Ecto neural progenitor cell (in vitro differentiated cells): Measurements from ENCODE around the gene CCDC148.

ENCODE experiments used
- DNase-seq: peaks from one replicate; pipeline ENCODE4 v3.0.0-alpha.2; 2018; ENCODE audit warnings: low spot score

The CCDC148 gene

GRCh38 chr2:158153270-158154015 is 303.1 kb downstream of the CCDC148 start:
- no peak for DNase-seq

GRCh38 chr2:158144914-158145625 is 311.5 kb downstream of the CCDC148 start:
- DNase-seq: no peak

GRCh38 chr2:158143703-158144360 is 312.7 kb downstream of the CCDC148 start:
- DNase-seq: no peak

- DNase-seq: no peak
Observed at GRCh38 chr2:158142568-158143332, 313.8 kb downstream of the CCDC148 start.

- no peak for DNase-seq
Observed at GRCh38 chr2:158142165-158142564, 314.4 kb downstream of the CCDC148 start.

- no peak for DNase-seq
Observed at GRCh38 chr2:158140201-158140600, 316.4 kb downstream of the CCDC148 start.

GRCh38 chr2:158138255-158138654 is 318.3 kb downstream of the CCDC148 start:
- DNase-seq: no peak

- DNase-seq: no peak
Observed at GRCh38 chr2:158135096-158135495, 321.5 kb downstream of the CCDC148 start.

- DNase-seq: no peak
Observed at GRCh38 chr2:158134655-158135054, 321.9 kb downstream of the CCDC148 start.

- DNase-seq: no peak
Observed at GRCh38 chr2:158134055-158134454, 322.5 kb downstream of the CCDC148 start.

- DNase-seq: no peak
Observed at GRCh38 chr2:158131919-158132566, 324.5 kb downstream of the CCDC148 start.

GRCh38 chr2:158131483-158131912 is 325.1 kb downstream of the CCDC148 start:
- DNase-seq: no peak

GRCh38 chr2:158130832-158131473 is 325.6 kb downstream of the CCDC148 start:
- no peak for DNase-seq

GRCh38 chr2:158129037-158129436 is 327.5 kb downstream of the CCDC148 start:
- no peak for DNase-seq

GRCh38 chr2:158128168-158128973 is 328.2 kb downstream of the CCDC148 start:
- no peak for DNase-seq

- DNase-seq: no peak
Observed at GRCh38 chr2:158127380-158127804, 329.2 kb downstream of the CCDC148 start.

GRCh38 chr2:158125756-158126498 is 330.6 kb downstream of the CCDC148 start:
- DNase-seq: no peak

GRCh38 chr2:158124896-158125295 is 331.7 kb downstream of the CCDC148 start:
- DNase-seq: no peak
